Suprapubic skin (tissue), 4 donors: ENCODE measurements around the gene MGAT5.
A peak's percentile ranks its signal among the peaks of the same experiment; 100 is the strongest.

Experiments
- CTCF ChIP-seq, 2 donors: fragments of 200-600 bp in 1 of 2; fragments of 450-650 bp in 1 of 2; sonication (generic) in 1 of 2; IDR thresholded peaks; one replicate each; pipeline ENCODE4 v1.5.1; 2016 to 2019; ENCODE audit warnings: antibody characterized with exemption in 2 of 2, mild to moderate bottlenecking in 1 of 2, moderate library complexity in 1 of 2
- POLR2A ChIP-seq, 2 donors: fragments of 450-650 bp; IDR thresholded peaks; one replicate each; pipeline ENCODE4 v1.6.1; 2017; ENCODE audit warnings: antibody characterized with exemption in 2 of 2, mild to moderate bottlenecking in 2 of 2, moderate library complexity in 2 of 2
- POLR2AphosphoS5 ChIP-seq, 3 donors: sonication (generic); formaldehyde crosslinking; IDR thresholded peaks; one replicate each; pipeline ENCODE4 v1.6.1; 2017; ENCODE audit warnings: antibody characterized with exemption in 3 of 3

DNA sequence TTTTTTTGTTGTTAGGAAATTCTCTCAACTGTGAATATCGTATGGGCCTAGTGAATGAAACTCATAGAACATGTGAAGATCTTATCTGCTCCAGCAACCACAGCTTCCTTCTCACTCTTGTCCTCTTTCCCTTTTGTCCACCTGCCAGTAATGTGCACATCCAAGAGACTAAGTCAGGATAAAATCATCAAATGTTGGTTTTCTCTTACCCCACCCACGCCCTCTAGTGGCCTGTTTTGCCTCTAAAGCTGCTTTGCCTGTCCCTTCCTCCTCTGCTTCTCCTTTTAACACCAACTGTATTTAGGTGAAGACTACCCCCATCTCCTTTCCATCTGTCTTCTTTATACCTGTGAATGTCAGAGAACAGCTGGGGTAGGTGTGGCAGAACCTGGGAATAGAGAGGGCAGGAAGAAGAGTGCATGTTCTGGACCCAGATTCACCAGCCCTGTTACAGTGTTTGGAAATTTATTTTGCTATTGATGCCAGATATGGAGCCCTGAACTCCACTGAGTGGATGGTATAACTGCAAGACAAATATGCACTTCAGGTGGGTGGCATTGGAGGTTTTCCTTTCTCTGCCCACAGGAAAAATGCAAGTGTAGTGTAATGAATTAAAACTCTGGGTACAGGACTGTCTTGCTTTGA, 8.4 kb upstream of the MGAT5 start:
- TF ChIP-seq POLR2AphosphoS5 (IDR thresholded peaks at IDR 0.05): no peak
- TF ChIP-seq POLR2A (IDR thresholded peaks at IDR 0.05): no peak
- peak; percentile 50 to 70 for TF ChIP-seq CTCF (IDR thresholded peaks at IDR 0.05)
